Activated CD8-positive, alpha-beta memory T cell treated with anti-CD3 and anti-CD28 coated beads, Interleukin-2, amount 50 U/mL, for 24 hours (primary cell): ENCODE data around the gene ENTPD7.
A peak's percentile ranks its signal among the peaks of the same experiment; 100 is the strongest.
"Not testable (repeated sequence)": the region's sequence is repeated elsewhere in the genome, so short reads cannot be mapped to it uniquely, and the experiment has no call there.

Experiments used
- DNase-seq: peaks from one replicate; pipeline ENCODE4 v3.0.0-alpha.2; 2020; ENCODE audit errors: extremely low read depth

The ENTPD7 gene

GRCh38 chr10:99685597-99685967 is 26.3 kb downstream of the ENTPD7 start:
- DNase-seq, result no peak

- no peak for DNase-seq
Observed at GRCh38 chr10:99689461-99689860, 30.2 kb downstream of the ENTPD7 start.

GRCh38 chr10:99693933-99694583 is 34.7 kb downstream of the ENTPD7 start:
- DNase-seq, result no peak

- DNase-seq, result no peak
Observed at GRCh38 chr10:99695761-99696160, 36.5 kb downstream of the ENTPD7 start.

GRCh38 chr10:99698504-99699080 is 39.3 kb downstream of the ENTPD7 start:
- no peak for DNase-seq

- no peak for DNase-seq
Observed at GRCh38 chr10:99700649-99701048, 41.3 kb downstream of the ENTPD7 start.

- no peak for DNase-seq
Observed at GRCh38 chr10:99708428-99709012, 49.2 kb downstream of the ENTPD7 start.

GRCh38 chr10:99709480-99710229 is 50.3 kb downstream of the ENTPD7 start:
- no peak for DNase-seq

- DNase-seq, result no peak
Observed at GRCh38 chr10:99711129-99711719, 51.9 kb downstream of the ENTPD7 start.

- no peak for DNase-seq
Observed at GRCh38 chr10:99714446-99714845, 55.1 kb downstream of the ENTPD7 start.

GRCh38 chr10:99720387-99720786 is 61.1 kb downstream of the ENTPD7 start:
- no peak for DNase-seq

- DNase-seq, result no peak
Observed at GRCh38 chr10:99730026-99730425, 70.7 kb downstream of the ENTPD7 start.

- DNase-seq, result no peak
Observed at GRCh38 chr10:99731306-99732032, 72.2 kb downstream of the ENTPD7 start.

GRCh38 chr10:99732033-99732842 is 72.9 kb downstream of the ENTPD7 start, which contains the start of the genes COX15 and CUTC:
COX15 (minus strand) TSS chr10:99732127; CDS start chr10:99732049, 78 bp downstream.
CUTC (plus strand) TSS chr10:99732234; CDS start chr10:99732349, 115 bp downstream.
- DNase-seq, result peak; percentile 92

GRCh38 chr10:99733366-99733765 is 74.1 kb downstream of the ENTPD7 start:
- no peak for DNase-seq

GRCh38 chr10:99734111-99734510 is 74.8 kb downstream of the ENTPD7 start:
- DNase-seq, result not testable (repeated sequence)

GRCh38 chr10:99740260-99740659 is 81.0 kb downstream of the ENTPD7 start:
- no peak for DNase-seq

GRCh38 chr10:99740933-99741559 is 81.7 kb downstream of the ENTPD7 start:
- no peak for DNase-seq

- no peak for DNase-seq
Observed at GRCh38 chr10:99742254-99742653, 82.9 kb downstream of the ENTPD7 start.

GRCh38 chr10:99742701-99743100 is 83.4 kb downstream of the ENTPD7 start:
- no peak for DNase-seq
